Adrenal gland (tissue), 12 donors: Measurements from ENCODE around the gene ARHGAP19. TPM values are rescaled to one million over a fixed set of nuclear protein-coding genes. Genes with fewer than 3 reads are reported as not detected.

Source experiments
- DNase-seq, 7 donors: peaks; one replicate each; pipeline ENCODE4 v3.0.0-alpha.2; 2019 to 2020
- H3K27ac ChIP-seq, 5 donors: fragments of 200-600 bp; sonication (generic) in 4 of 5; 1 replicate in 3 of 5; 2 replicates in 2 of 5; pipeline versions ENCODE4 v1.5.1 to v1.8.0; 2016 to 2020; ENCODE audit warnings: mild to moderate bottlenecking in 1 of 5
- H3K27me3 ChIP-seq: fragments of 200-600 bp; 2 replicates; pipeline ENCODE4 v1.8.0; 2021
- H3K36me3 ChIP-seq, 2 donors: fragments of 200-600 bp; replicated peaks in 1 of 2; 1 replicate in 1 of 2; 2 replicates in 1 of 2; pipeline versions ENCODE4 v1.5.1 to v1.8.0; 2018 to 2022
- H3K4me1 ChIP-seq, 2 donors: fragments of 200-600 bp; replicated peaks in 1 of 2; 1 replicate in 1 of 2; 2 replicates in 1 of 2; pipeline versions ENCODE4 v1.5.1 to v1.8.0; 2018 to 2021
- H3K4me3 ChIP-seq, 4 donors: fragments of 200-600 bp; sonication (generic) in 3 of 4; one replicate each; pipeline ENCODE4 v1.5.1; 2016 to 2018
- H3K9me3 ChIP-seq, 3 donors: fragments of 200-600 bp; sonication (generic) in 1 of 3; replicated peaks in 1 of 3; 1 replicate in 2 of 3; 2 replicates in 1 of 3; pipeline versions ENCODE4 v1.5.1 to v1.8.0; 2016 to 2021
- POLR2A ChIP-seq, 2 donors: fragments of 450-650 bp; IDR thresholded peaks; one replicate each; pipeline ENCODE4 v1.6.1; 2017; ENCODE audit warnings: antibody characterized with exemption in 2 of 2, mild to moderate bottlenecking in 2 of 2, moderate library complexity in 1 of 2
- WGBS, 4 donors: extraction: QIAGEN DNeasy Blood & Tissue Kit in 2 of 4; methylation state at CpG; one replicate each; pipeline versions ENCODE4 v1.1.5 to v1.1.7; 2013 to 2017; 5-methylcytosine and 5-hydroxymethylcytosine counted together
- intact Hi-C, 2 donors: fragments of 100-400 bp; cut with DNase I; formaldehyde crosslinking; loops; one replicate each; pipeline versions ENCODE4 v1.14.1 to v1.15.0; 2022 to 2023
- polyA plus RNA-seq, 3 donors: library from polyadenylated mRNA; stranded (reverse); fragments of 200-250 nt in 2 of 3; fragments of 350-450 nt in 1 of 3; fragmentation: Illumina TruSeq in 1 of 3; extraction: RNeasy Lipid Tissue Mini Kit (QIAGEN cat#74804) in 1 of 3; gene quantifications; one replicate each; pipeline ENCODE4 v1.2.3, GENCODE V29; 2013 to 2014
- total RNA-seq, 9 donors: library from RNA; depleted of rRNA in 4 of 9; stranded (reverse); fragments of >200 nt in 4 of 9; fragments of 120-200 nt in 1 of 9; fragmentation: NEBNext Ultra II Directional in 1 of 9; extraction: Animal tissue kit (Norgen Biotek cat#: 25700) in 1 of 9; gene quantifications; one replicate each; pipeline versions ENCODE4 v1.1.0 to v1.2.4, GENCODE V29; 2013 to 2023
- TF ChIP-seq, protein P1 (sequence below), 6 experiments: fragments of 450-650 bp in 4 of 6; fragments of 200-600 bp in 2 of 6; sonication (generic) in 1 of 6; IDR thresholded peaks; 1 replicate in 5 of 6; 2 replicates in 1 of 6; pipeline versions ENCODE4 v1.5.1 to v1.8.0; 2016 to 2021; ENCODE audit warnings: antibody characterized with exemption in 6 of 6, mild to moderate bottlenecking in 2 of 6, moderate library complexity in 1 of 6
- donor health status: healthy with polysubstance abuse.
- donor health status: Bipolar disorder and iron deficiency.
- donor health status: DM: yes; HTN: yes; CAD: no.
- donor health status: DM: no; HTN: no; CAD: no.
- donor health status: DM: no; HTN: no; CAD: no.
- donor health status: DM: yes; HTN: yes; CAD: no.

Gene ARHGAP19
- total and polyA plus RNA-seq, 12 donors: 1.7 to 15.0 (median 6.8) TPM

DNA sequence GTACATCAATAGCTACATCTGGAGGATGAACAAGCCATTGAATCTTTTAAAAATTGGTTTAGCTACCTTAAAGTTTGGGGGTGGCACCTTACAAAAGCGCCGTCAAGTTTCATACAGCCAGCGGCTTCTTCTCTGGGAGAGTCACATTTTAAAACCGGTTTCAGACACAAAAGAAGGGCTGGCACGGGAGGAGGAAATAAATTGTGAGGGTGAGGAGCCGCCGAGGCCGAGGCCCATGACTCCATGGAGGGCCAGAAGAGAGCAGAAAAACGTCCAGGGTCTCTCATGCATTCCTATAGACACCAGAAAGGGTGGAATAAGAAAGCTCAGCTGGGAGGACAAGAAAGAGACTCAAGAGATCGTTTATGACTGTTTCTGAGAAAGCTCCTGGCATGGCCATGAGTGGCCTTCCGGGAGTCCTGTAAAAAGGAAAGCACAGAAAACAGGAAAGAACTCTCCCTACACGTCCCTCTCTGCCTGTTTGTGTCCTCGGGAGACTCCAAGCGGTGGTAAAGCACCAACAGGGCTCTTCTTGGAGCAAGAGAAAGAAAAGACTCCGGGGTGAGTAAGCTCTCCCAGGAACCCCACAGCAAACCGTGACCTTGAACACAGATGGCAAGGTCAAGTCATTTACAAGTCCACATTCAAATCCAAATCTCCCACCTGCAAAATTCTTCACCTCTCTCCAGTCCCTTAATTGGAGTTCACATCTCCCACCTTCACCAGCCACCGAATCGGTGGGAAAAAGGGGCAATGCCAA, 40.3 kb upstream of the ARHGAP19 start:
- TF ChIP-seq, protein P1, sequence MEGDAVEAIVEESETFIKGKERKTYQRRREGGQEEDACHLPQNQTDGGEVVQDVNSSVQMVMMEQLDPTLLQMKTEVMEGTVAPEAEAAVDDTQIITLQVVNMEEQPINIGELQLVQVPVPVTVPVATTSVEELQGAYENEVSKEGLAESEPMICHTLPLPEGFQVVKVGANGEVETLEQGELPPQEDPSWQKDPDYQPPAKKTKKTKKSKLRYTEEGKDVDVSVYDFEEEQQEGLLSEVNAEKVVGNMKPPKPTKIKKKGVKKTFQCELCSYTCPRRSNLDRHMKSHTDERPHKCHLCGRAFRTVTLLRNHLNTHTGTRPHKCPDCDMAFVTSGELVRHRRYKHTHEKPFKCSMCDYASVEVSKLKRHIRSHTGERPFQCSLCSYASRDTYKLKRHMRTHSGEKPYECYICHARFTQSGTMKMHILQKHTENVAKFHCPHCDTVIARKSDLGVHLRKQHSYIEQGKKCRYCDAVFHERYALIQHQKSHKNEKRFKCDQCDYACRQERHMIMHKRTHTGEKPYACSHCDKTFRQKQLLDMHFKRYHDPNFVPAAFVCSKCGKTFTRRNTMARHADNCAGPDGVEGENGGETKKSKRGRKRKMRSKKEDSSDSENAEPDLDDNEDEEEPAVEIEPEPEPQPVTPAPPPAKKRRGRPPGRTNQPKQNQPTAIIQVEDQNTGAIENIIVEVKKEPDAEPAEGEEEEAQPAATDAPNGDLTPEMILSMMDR (IDR thresholded peaks at IDR 0.05): peak in 3 of 6 experiments; percentile 14 to 33 (median 18)
- peak in 1 of 2 donors; percentile 68 for TF ChIP-seq POLR2A (IDR thresholded peaks at IDR 0.05)
- WGBS, 4 donors: 6 to 11% (median 7%) methylated on average over 18 of the region's 18 CpGs
- no peaks in the 10 kb centered on the region for H3K36me3 ChIP-seq
- no peaks in the 10 kb centered on the region for H3K9me3 ChIP-seq
- peaks cover 15 to 24% of the 10 kb centered on the region in 2 donors for H3K4me1 ChIP-seq
- peak overlapping the region in 3 of 4 donors; percentile 40 to 88 (median 65) for H3K4me3 ChIP-seq
- intact Hi-C loops: loop anchor here in 1 of 2 donors (2.0 to 10.0 kb wide), 2 partner anchors 14 to 48 kb away; partner anchors contain the start of gene FRAT1
- DNase-seq: peak; percentile 65 to 84 (median 78)
- no peaks in the 10 kb centered on the region for H3K27me3 ChIP-seq
- peak overlapping the region; percentile 56 to 97 (median 93) for H3K27ac ChIP-seq

DNA sequence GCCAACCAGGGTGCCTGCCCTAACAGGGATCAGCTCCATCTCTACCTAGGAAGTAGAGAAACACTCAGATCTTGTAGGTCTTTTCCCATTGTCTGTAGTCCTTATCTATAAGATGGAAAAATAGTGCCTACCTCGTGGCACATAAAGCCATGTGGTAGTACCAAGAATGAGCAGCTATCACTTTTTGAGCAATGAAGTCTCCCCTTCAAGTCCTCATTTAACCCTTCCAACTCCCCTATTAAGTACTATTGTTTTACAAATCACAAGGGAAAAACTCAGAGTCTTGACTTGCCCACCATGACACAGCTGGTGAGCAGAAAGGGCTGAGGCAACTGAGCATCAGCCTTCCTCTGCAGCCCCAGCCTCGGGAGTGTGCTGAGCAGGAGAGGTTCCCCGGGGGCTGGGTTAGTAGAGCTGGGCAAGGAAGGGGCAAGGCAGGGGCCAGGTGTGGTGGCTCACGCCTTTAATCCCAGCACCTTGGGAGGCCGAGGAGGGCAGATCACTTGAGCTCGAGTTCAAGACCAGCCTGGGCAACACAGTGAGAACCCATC, 38.8 kb upstream of the ARHGAP19 start:
- TF ChIP-seq, protein P1 (IDR thresholded peaks at IDR 0.05): no peak
- TF ChIP-seq POLR2A (IDR thresholded peaks at IDR 0.05): no peak
- Histone ChIP-seq H3K9me3 (no peaks in the 10 kb centered on the region), H3K36me3 (no peaks in the 10 kb centered on the region), H3K27ac (peak overlapping the region in 2 of 5 donors; percentile 31 to 97), H3K4me1 (peaks cover 15 to 24% of the 10 kb centered on the region in 2 donors), H3K4me3 (peak overlapping the region in 1 of 4 donors; percentile 88), H3K27me3 (no peaks in the 10 kb centered on the region)
- intact Hi-C loops: loop anchor here in 1 of 2 donors (10.0 kb wide), 1 partner anchor 46 kb away; no protein-coding TSS in a partner anchor
- 56 to 72% (median 69%) methylated on average over 6 of the region's 6 CpGs for WGBS, 4 donors
- DNase-seq: no peak

DNA sequence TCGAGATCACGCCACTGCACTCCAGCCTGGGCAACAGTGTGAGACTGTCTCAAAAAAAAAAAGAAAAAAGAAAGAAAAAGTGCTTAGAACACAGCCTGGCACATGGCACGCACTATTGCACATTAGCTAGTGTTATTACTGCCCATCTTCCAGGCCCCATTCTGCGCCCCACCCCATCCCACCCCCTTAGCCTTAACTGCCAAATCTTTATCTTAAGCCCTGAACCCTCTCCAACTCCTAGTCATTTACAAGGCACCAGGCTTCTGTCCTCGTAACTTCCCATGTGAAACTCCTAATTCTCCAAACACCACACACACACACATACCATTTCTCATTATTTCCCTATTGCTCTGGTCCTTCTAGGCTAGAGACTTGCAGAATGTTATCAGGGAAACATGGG, 37.3 kb upstream of the ARHGAP19 start:
- no peaks in the 10 kb centered on the region for H3K9me3 ChIP-seq
- H3K4me3 ChIP-seq: no peak overlapping the region
- no peak for DNase-seq
- TF ChIP-seq POLR2A (IDR thresholded peaks at IDR 0.05): no peak
- TF ChIP-seq, protein P1 (IDR thresholded peaks at IDR 0.05): no peak
- WGBS, 4 donors: 85 to 92% (median 89%) methylated on average over 5 of the region's 5 CpGs
- H3K27me3 ChIP-seq: no peaks in the 10 kb centered on the region
- H3K27ac ChIP-seq: no peak overlapping the region
- H3K4me1 ChIP-seq: peaks cover 15 to 24% of the 10 kb centered on the region in 2 donors
- H3K36me3 ChIP-seq: no peaks in the 10 kb centered on the region
- intact Hi-C loops: loop anchor here in 1 of 2 donors (10.0 kb wide), 1 partner anchor 45 kb away; no protein-coding TSS in a partner anchor

DNA sequence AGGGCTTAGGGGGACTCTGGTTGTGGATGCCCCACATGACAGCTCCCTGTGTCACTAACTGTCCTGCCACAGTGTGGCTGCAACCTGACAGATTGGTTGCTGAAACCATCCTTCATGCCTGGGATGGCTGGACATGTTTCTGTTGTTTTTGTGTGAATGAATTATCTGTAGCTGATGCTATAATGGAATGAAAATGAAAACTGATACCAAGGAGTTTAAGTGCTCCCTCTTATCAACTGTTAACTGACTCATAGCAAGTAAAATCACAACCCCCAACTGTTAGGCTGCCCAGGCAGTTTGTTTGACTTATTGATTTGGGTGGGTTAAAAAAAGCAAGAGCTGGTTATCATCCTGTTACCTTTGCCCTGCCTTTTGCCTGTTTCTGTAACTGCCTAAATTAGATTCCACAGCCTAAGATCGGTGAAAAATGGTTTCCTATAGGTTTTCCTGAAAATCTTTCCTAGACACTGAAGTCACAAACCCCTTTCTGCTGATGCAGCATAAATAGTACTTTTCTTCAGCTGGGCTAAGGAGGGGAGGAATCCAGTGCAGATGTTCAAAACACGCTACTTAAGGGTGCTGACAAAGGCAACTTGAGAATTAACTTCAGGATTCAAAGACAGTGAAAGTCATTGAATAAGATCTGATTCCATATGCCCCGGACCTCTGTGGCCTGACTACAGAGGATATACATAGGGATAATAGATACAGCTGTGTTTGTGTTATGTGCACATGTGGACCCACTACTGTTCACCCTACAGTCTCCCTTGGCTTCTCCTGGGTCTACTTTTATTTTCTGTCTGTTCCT, 36.4 kb upstream of the ARHGAP19 start:
- no peaks in the 10 kb centered on the region for H3K36me3 ChIP-seq
- H3K27me3 ChIP-seq: no peaks in the 10 kb centered on the region
- no peak overlapping the region for H3K4me3 ChIP-seq
- WGBS, 4 donors: 85 to 89% (median 88%) methylated on average over 3 of the region's 3 CpGs
- H3K4me1 ChIP-seq: peaks cover 15 to 24% of the 10 kb centered on the region in 2 donors
- TF ChIP-seq, protein P1 (IDR thresholded peaks at IDR 0.05): no peak
- TF ChIP-seq POLR2A (IDR thresholded peaks at IDR 0.05): no peak
- intact Hi-C loops: no loop called here
- no peak for DNase-seq
- no peak overlapping the region for H3K27ac ChIP-seq
- H3K9me3 ChIP-seq: no peaks in the 10 kb centered on the region
